ENCODE results near the gene PRR19. TPM values are rescaled to one million over a fixed set of nuclear protein-coding genes. Genes with fewer than 3 reads are reported as not detected.
A peak's percentile ranks its signal among the peaks of the same experiment; 100 is the strongest.

Gene PRR19
- total and polyA plus RNA-seq, 10 of the 15 experiments (the other 5 are each of a cell fraction or from before 2014, with no cell fraction given): 0.09 to 1.7 (median 0.73) TPM; not detected in 1

DNA sequence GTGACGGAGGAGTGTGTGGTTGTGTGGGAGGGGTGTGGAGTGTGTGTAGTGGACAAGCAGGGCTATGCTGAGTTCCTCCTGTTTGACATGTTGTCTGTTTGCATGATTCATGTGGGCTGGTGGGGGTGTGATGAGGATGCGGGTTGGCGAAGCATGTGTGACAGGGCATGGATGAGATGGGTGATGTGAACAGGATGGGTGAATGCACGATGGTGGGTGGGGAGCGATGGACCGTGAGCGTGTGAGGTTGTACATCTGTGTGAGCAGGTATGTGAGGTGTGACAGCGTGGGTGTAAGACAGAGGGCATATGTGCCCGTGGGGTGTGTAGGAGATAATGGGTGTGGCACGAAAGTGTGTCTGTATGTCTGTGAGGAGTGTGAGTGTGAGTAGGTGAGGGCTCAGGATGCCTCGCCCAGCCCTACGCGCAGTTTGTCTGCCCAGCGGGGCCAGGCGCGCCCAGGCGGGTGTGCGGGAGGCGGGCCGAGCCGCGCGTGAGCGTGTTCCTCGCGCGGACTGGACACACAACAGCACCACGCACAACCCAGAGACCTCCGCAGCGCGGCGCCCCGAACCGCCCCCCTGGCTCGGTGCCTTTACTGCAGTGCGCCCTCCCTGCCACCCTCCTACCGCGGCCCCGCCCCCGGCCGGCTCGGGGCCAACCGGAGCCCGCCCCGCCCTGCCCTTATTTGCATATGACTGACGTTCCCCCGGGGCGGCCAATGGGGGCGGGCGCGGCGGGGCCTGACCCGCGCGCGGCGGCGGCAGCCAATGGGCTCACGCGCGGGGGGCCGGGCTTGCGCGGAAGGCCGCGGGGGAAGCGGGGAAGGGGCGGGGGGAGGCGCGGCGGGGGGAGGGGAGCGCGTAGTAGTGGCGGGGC lies 18.5 kb upstream of the PRR19 start (continued):
- TF ChIP-seq E2F8 (IDR thresholded peaks at IDR 0.05; ENCODE audit: low read depth, partially characterized antibody) (no peak), CEBPZ (IDR thresholded peaks at IDR 0.05; ENCODE audit: low read depth, low read length) (no peak), SMC3 (IDR thresholded peaks at IDR 0.05; ENCODE audit: borderline replicate concordance, low read length) (no peak), SMAD1 (IDR thresholded peaks at IDR 0.05; ENCODE audit: low read depth, partially characterized antibody) (peak; percentile 65), ZNF24 (IDR thresholded peaks at IDR 0.05) (no peak), ZNF592 (IDR thresholded peaks at IDR 0.05) (no peak), NFXL1 (IDR thresholded peaks at IDR 0.05; ENCODE audit: borderline replicate concordance) (no peak), BACH1 (IDR thresholded peaks at IDR 0.05; ENCODE audit: borderline replicate concordance) (peak; percentile 97), GATAD2B (conservative IDR thresholded peaks at IDR 0.05; ENCODE audit: low read depth) (peak; percentile 92), RB1 (IDR thresholded peaks at IDR 0.05; ENCODE audit: borderline replicate concordance) (no peak; the same call in 1 of the 2 replicates), TBL1XR1 (IDR thresholded peaks at IDR 0.05; ENCODE audit: low read depth, low read length) (no peak), POLR2A (IDR thresholded peaks at IDR 0.05; ENCODE audit: low read depth, low read length) (peak; percentile 68), ZNF622 (IDR thresholded peaks at IDR 0.05) (no peak), BCLAF1 (IDR thresholded peaks at IDR 0.05) (no peak), CHD4 (IDR thresholded peaks at IDR 0.05) (peak; percentile 48; the same call in 1 of the 2 replicates), ZNF217 (IDR thresholded peaks at IDR 0.05) (peak; percentile 23; the same call in 1 of the 2 replicates)

All from GM12878 (cell line).